ENCODE measurements around the gene TAX1BP1.
"Not testable (repeated sequence)": the region's sequence is repeated elsewhere in the genome, so short reads cannot be mapped to it uniquely, and the experiment has no call there.

The TAX1BP1 gene

GRCh38 chr7:27843584-27844305 lies 103.8 kb downstream of the TAX1BP1 start:
- Histone ChIP-seq H3K9me3 (ENCODE audit: control insufficient read depth in 1 of 2, low read length in 2 of 2) (no peaks in the 10 kb centered on the region), H3K27ac (ENCODE audit: low read length) (no peak overlapping the region), H3K4me1 (ENCODE audit: control insufficient read depth in 1 of 2, insufficient read depth in 2 of 2, low read length in 2 of 2) (peaks cover 0 to 4% of the 10 kb centered on the region in 2 donors), H3K36me3 (ENCODE audit: control insufficient read depth in 1 of 2, insufficient read depth in 2 of 2, low read length in 2 of 2) (peaks cover 5 to 19% of the 10 kb centered on the region in 2 donors), H3K27me3 (ENCODE audit: low read depth, low read length) (no peaks in the 10 kb centered on the region), H3K4me3 (ENCODE audit: low read depth in 1 of 2, low read length in 2 of 2) (no peak overlapping the region)

- H3K4me3 ChIP-seq (ENCODE audit: low read depth in 1 of 2, low read length in 2 of 2), result no peak overlapping the region
- H3K27me3 ChIP-seq (ENCODE audit: low read depth, low read length), result no peaks in the 10 kb centered on the region
- H3K4me1 ChIP-seq (ENCODE audit: control insufficient read depth in 1 of 2, insufficient read depth in 2 of 2, low read length in 2 of 2), result peaks cover 0 to 4% of the 10 kb centered on the region in 2 donors
- H3K27ac ChIP-seq (ENCODE audit: low read length), result no peak overlapping the region
- H3K9me3 ChIP-seq (ENCODE audit: control insufficient read depth in 1 of 2, low read length in 2 of 2), result no peaks in the 10 kb centered on the region
- no peaks in the 10 kb centered on the region for H3K36me3 ChIP-seq (ENCODE audit: control insufficient read depth in 1 of 2, insufficient read depth in 2 of 2, low read length in 2 of 2)
Measured at GRCh38 chr7:27846388-27846787, 106.4 kb downstream of the TAX1BP1 start.

GRCh38 chr7:27850531-27850930 lies 110.6 kb downstream of the TAX1BP1 start:
- H3K9me3 ChIP-seq (ENCODE audit: control insufficient read depth in 1 of 2, low read length in 2 of 2), result no peaks in the 10 kb centered on the region
- no peaks in the 10 kb centered on the region for H3K4me1 ChIP-seq (ENCODE audit: control insufficient read depth in 1 of 2, insufficient read depth in 2 of 2, low read length in 2 of 2)
- H3K36me3 ChIP-seq (ENCODE audit: control insufficient read depth in 1 of 2, insufficient read depth in 2 of 2, low read length in 2 of 2), result no peaks in the 10 kb centered on the region
- H3K27me3 ChIP-seq (ENCODE audit: low read depth, low read length), result no peaks in the 10 kb centered on the region
- H3K27ac ChIP-seq (ENCODE audit: low read length), result no peak overlapping the region
- H3K4me3 ChIP-seq (ENCODE audit: low read depth in 1 of 2, low read length in 2 of 2), result no peak overlapping the region

- not testable (repeated sequence) for H3K9me3 ChIP-seq (ENCODE audit: control insufficient read depth in 1 of 2, low read length in 2 of 2); H3K27ac ChIP-seq (ENCODE audit: low read length); H3K27me3 ChIP-seq (ENCODE audit: low read depth, low read length); H3K36me3 ChIP-seq (ENCODE audit: control insufficient read depth in 1 of 2, insufficient read depth in 2 of 2, low read length in 2 of 2); H3K4me3 ChIP-seq (ENCODE audit: low read depth in 1 of 2, low read length in 2 of 2); H3K4me1 ChIP-seq (ENCODE audit: control insufficient read depth in 1 of 2, insufficient read depth in 2 of 2, low read length in 2 of 2)
Measured at GRCh38 chr7:27856703-27857485, 116.9 kb downstream of the TAX1BP1 start.

GRCh38 chr7:27860800-27861199 lies 120.8 kb downstream of the TAX1BP1 start:
- no peaks in the 10 kb centered on the region for H3K27me3 ChIP-seq (ENCODE audit: low read depth, low read length)

GRCh38 chr7:27861747-27862146 lies 121.8 kb downstream of the TAX1BP1 start:
- no peaks in the 10 kb centered on the region for H3K27me3 ChIP-seq (ENCODE audit: low read depth, low read length)
- no peaks in the 10 kb centered on the region for H3K9me3 ChIP-seq (ENCODE audit: control insufficient read depth in 1 of 2, low read length in 2 of 2)
- H3K27ac ChIP-seq (ENCODE audit: low read length), result no peak overlapping the region
- peaks cover 0 to 10% of the 10 kb centered on the region in 2 donors for H3K36me3 ChIP-seq (ENCODE audit: control insufficient read depth in 1 of 2, insufficient read depth in 2 of 2, low read length in 2 of 2)
- no peak overlapping the region for H3K4me3 ChIP-seq (ENCODE audit: low read depth in 1 of 2, low read length in 2 of 2)
- no peaks in the 10 kb centered on the region for H3K4me1 ChIP-seq (ENCODE audit: control insufficient read depth in 1 of 2, insufficient read depth in 2 of 2, low read length in 2 of 2)

More at GRCh38 chr7:27860800-27861199, 120.8 kb downstream of the TAX1BP1 start:
- peaks cover 0 to 10% of the 10 kb centered on the region in 2 donors for H3K36me3 ChIP-seq (ENCODE audit: control insufficient read depth in 1 of 2, insufficient read depth in 2 of 2, low read length in 2 of 2)
- no peaks in the 10 kb centered on the region for H3K4me1 ChIP-seq (ENCODE audit: control insufficient read depth in 1 of 2, insufficient read depth in 2 of 2, low read length in 2 of 2)
- no peak overlapping the region for H3K4me3 ChIP-seq (ENCODE audit: low read depth in 1 of 2, low read length in 2 of 2)
- no peak overlapping the region for H3K27ac ChIP-seq (ENCODE audit: low read length)
- H3K9me3 ChIP-seq (ENCODE audit: control insufficient read depth in 1 of 2, low read length in 2 of 2), result no peaks in the 10 kb centered on the region

- Histone ChIP-seq H3K27ac (ENCODE audit: low read length) (no peak overlapping the region), H3K4me3 (ENCODE audit: low read depth in 1 of 2, low read length in 2 of 2) (no peak overlapping the region), H3K4me1 (ENCODE audit: control insufficient read depth in 1 of 2, insufficient read depth in 2 of 2, low read length in 2 of 2) (no peaks in the 10 kb centered on the region), H3K9me3 (ENCODE audit: control insufficient read depth in 1 of 2, low read length in 2 of 2) (no peaks in the 10 kb centered on the region), H3K36me3 (ENCODE audit: control insufficient read depth in 1 of 2, insufficient read depth in 2 of 2, low read length in 2 of 2) (peaks cover 0 to 10% of the 10 kb centered on the region in 2 donors), H3K27me3 (ENCODE audit: low read depth, low read length) (no peaks in the 10 kb centered on the region)
Measured at GRCh38 chr7:27863880-27864279, 123.9 kb downstream of the TAX1BP1 start.

GRCh38 chr7:27866256-27866655 lies 126.3 kb downstream of the TAX1BP1 start:
- H3K36me3 ChIP-seq (ENCODE audit: control insufficient read depth in 1 of 2, insufficient read depth in 2 of 2, low read length in 2 of 2), result peaks cover 0 to 6% of the 10 kb centered on the region in 2 donors
- H3K27ac ChIP-seq (ENCODE audit: low read length), result no peak overlapping the region
- H3K27me3 ChIP-seq (ENCODE audit: low read depth, low read length), result no peaks in the 10 kb centered on the region
- H3K4me3 ChIP-seq (ENCODE audit: low read depth in 1 of 2, low read length in 2 of 2), result no peak overlapping the region
- H3K4me1 ChIP-seq (ENCODE audit: control insufficient read depth in 1 of 2, insufficient read depth in 2 of 2, low read length in 2 of 2), result no peaks in the 10 kb centered on the region
- no peaks in the 10 kb centered on the region for H3K9me3 ChIP-seq (ENCODE audit: control insufficient read depth in 1 of 2, low read length in 2 of 2)

GRCh38 chr7:27866828-27867672 lies 127.1 kb downstream of the TAX1BP1 start:
- Histone ChIP-seq H3K4me1 (ENCODE audit: control insufficient read depth in 1 of 2, insufficient read depth in 2 of 2, low read length in 2 of 2) (no peaks in the 10 kb centered on the region), H3K4me3 (ENCODE audit: low read depth in 1 of 2, low read length in 2 of 2) (no peak overlapping the region), H3K9me3 (ENCODE audit: control insufficient read depth in 1 of 2, low read length in 2 of 2) (no peaks in the 10 kb centered on the region), H3K27ac (ENCODE audit: low read length) (no peak overlapping the region), H3K27me3 (ENCODE audit: low read depth, low read length) (no peaks in the 10 kb centered on the region), H3K36me3 (ENCODE audit: control insufficient read depth in 1 of 2, insufficient read depth in 2 of 2, low read length in 2 of 2) (peaks cover 0 to 6% of the 10 kb centered on the region in 2 donors)

GRCh38 chr7:27868131-27868550 lies 128.2 kb downstream of the TAX1BP1 start:
- Histone ChIP-seq H3K27ac (ENCODE audit: low read length) (no peak overlapping the region), H3K27me3 (ENCODE audit: low read depth, low read length) (no peaks in the 10 kb centered on the region), H3K36me3 (ENCODE audit: control insufficient read depth in 1 of 2, insufficient read depth in 2 of 2, low read length in 2 of 2) (peaks cover 0 to 5% of the 10 kb centered on the region in 2 donors), H3K4me1 (ENCODE audit: control insufficient read depth in 1 of 2, insufficient read depth in 2 of 2, low read length in 2 of 2) (no peaks in the 10 kb centered on the region), H3K4me3 (ENCODE audit: low read depth in 1 of 2, low read length in 2 of 2) (no peak overlapping the region), H3K9me3 (ENCODE audit: control insufficient read depth in 1 of 2, low read length in 2 of 2) (no peaks in the 10 kb centered on the region)

GRCh38 chr7:27869056-27869455 lies 129.1 kb downstream of the TAX1BP1 start:
- Histone ChIP-seq H3K36me3 (ENCODE audit: control insufficient read depth in 1 of 2, insufficient read depth in 2 of 2, low read length in 2 of 2) (no peaks in the 10 kb centered on the region), H3K4me1 (ENCODE audit: control insufficient read depth in 1 of 2, insufficient read depth in 2 of 2, low read length in 2 of 2) (no peaks in the 10 kb centered on the region), H3K27ac (ENCODE audit: low read length) (no peak overlapping the region), H3K4me3 (ENCODE audit: low read depth in 1 of 2, low read length in 2 of 2) (no peak overlapping the region), H3K9me3 (ENCODE audit: control insufficient read depth in 1 of 2, low read length in 2 of 2) (no peaks in the 10 kb centered on the region), H3K27me3 (ENCODE audit: low read depth, low read length) (no peaks in the 10 kb centered on the region)

All from muscle layer of duodenum (tissue), 2 donors.